Stimulated activated effector memory CD8-positive, alpha-beta T cell treated with anti-CD3 and anti-CD28 coated beads, Interleukin-12 subunit alpha, Interleukin-12 subunit beta, amount 100 ng/mL, for 72 hours (primary cell): ENCODE data around the gene LRRC17.
"Not testable (repeated sequence)": the region's sequence is repeated elsewhere in the genome, so short reads cannot be mapped to it uniquely, and the experiment has no call there.

Experiments used
- ATAC-seq: fragments of 150-1000 bp; cut with Tn5 transposase; 2 replicates; pipeline ENCODE4 v1.10.0; 2021
- DNase-seq, 2 donors: peaks; one replicate each; pipeline ENCODE4 v3.0.0; 2021 to 2022; ENCODE audit warnings: low spot score in 2 of 2
- H3K27ac Mint-ChIP-seq: one replicate; pipeline ENCODE4 v1.8.0; 2022; ENCODE audit warnings: mild to moderate bottlenecking, mixed read lengths
- H3K36me3 Mint-ChIP-seq: one replicate; pipeline ENCODE4 v1.8.0; 2022; ENCODE audit warnings: mild to moderate bottlenecking, mixed read lengths
- H3K4me1 Mint-ChIP-seq: one replicate; pipeline ENCODE4 v1.8.0; 2022; ENCODE audit warnings: mixed read lengths
- H3K4me3 Mint-ChIP-seq: one replicate; pipeline ENCODE4 v1.8.0; 2022; ENCODE audit warnings: mild to moderate bottlenecking, mixed read lengths
- H3K9me3 Mint-ChIP-seq: one replicate; pipeline ENCODE4 v1.8.0; 2022; ENCODE audit warnings: mixed read lengths

Gene LRRC17

GRCh38 chr7:102944241-102944640 is 31.4 kb downstream of the LRRC17 start:
- ATAC-seq = no peak
- Mint-ChIP-seq H3K9me3 (no peaks in the 10 kb centered on the region), H3K4me3 (no peak overlapping the region), H3K27ac (no peak overlapping the region), H3K4me1 (no peaks in the 10 kb centered on the region), H3K36me3 (no peaks in the 10 kb centered on the region)
- DNase-seq = no peak

- Mint-ChIP-seq H3K4me1 (no peaks in the 10 kb centered on the region), H3K9me3 (peaks cover 6% of the 10 kb centered on the region), H3K36me3 (no peaks in the 10 kb centered on the region), H3K4me3 (no peak overlapping the region), H3K27ac (no peak overlapping the region)
- DNase-seq (no peak), ATAC-seq (no peak)
These were observed 39.0 kb downstream of the LRRC17 start for GRCh38 chr7:102951839-102952238.

GRCh38 chr7:102953406-102953805 is 40.6 kb downstream of the LRRC17 start:
- Mint-ChIP-seq H3K4me3 (no peak overlapping the region), H3K4me1 (no peaks in the 10 kb centered on the region), H3K27ac (no peak overlapping the region), H3K9me3 (peaks cover 6% of the 10 kb centered on the region), H3K36me3 (no peaks in the 10 kb centered on the region)
- ATAC-seq (no peak), DNase-seq (no peak)

GRCh38 chr7:102954359-102954758 is 41.6 kb downstream of the LRRC17 start:
- ATAC-seq, DNase-seq, H3K4me3 Mint-ChIP-seq, H3K4me1 Mint-ChIP-seq, H3K27ac Mint-ChIP-seq, H3K36me3 Mint-ChIP-seq, H3K9me3 Mint-ChIP-seq: not testable (repeated sequence)

GRCh38 chr7:102958004-102958403 is 45.2 kb downstream of the LRRC17 start:
- not testable (repeated sequence) for H3K4me3 Mint-ChIP-seq, ATAC-seq, H3K4me1 Mint-ChIP-seq, H3K9me3 Mint-ChIP-seq, DNase-seq, H3K36me3 Mint-ChIP-seq, H3K27ac Mint-ChIP-seq

GRCh38 chr7:102961993-102962392 is 49.2 kb downstream of the LRRC17 start:
- not testable (repeated sequence) for ATAC-seq, DNase-seq, H3K36me3 Mint-ChIP-seq, H3K4me3 Mint-ChIP-seq, H3K9me3 Mint-ChIP-seq, H3K27ac Mint-ChIP-seq, H3K4me1 Mint-ChIP-seq

GRCh38 chr7:102966465-102966864 is 53.7 kb downstream of the LRRC17 start:
- H3K27ac Mint-ChIP-seq = no peak overlapping the region
- no peak overlapping the region for H3K4me3 Mint-ChIP-seq
- no peak for ATAC-seq
- DNase-seq = no peak
- no peaks in the 10 kb centered on the region for H3K4me1 Mint-ChIP-seq
- H3K9me3 Mint-ChIP-seq = no peaks in the 10 kb centered on the region
- no peaks in the 10 kb centered on the region for H3K36me3 Mint-ChIP-seq

- Mint-ChIP-seq H3K9me3 (no peaks in the 10 kb centered on the region), H3K4me3 (no peak overlapping the region), H3K4me1 (no peaks in the 10 kb centered on the region), H3K36me3 (no peaks in the 10 kb centered on the region), H3K27ac (no peak overlapping the region)
- no peak for ATAC-seq
- DNase-seq = no peak
These were observed 55.0 kb downstream of the LRRC17 start for GRCh38 chr7:102967798-102968197.

GRCh38 chr7:102973096-102973802 is 60.4 kb downstream of the LRRC17 start:
- H3K36me3 Mint-ChIP-seq = no peaks in the 10 kb centered on the region
- no peak overlapping the region for H3K4me3 Mint-ChIP-seq
- H3K4me1 Mint-ChIP-seq = no peaks in the 10 kb centered on the region
- H3K9me3 Mint-ChIP-seq = no peaks in the 10 kb centered on the region
- no peak for DNase-seq
- H3K27ac Mint-ChIP-seq = no peak overlapping the region
- ATAC-seq = no peak

GRCh38 chr7:102974366-102975236 is 61.8 kb downstream of the LRRC17 start:
- Mint-ChIP-seq H3K4me3 (no peak overlapping the region), H3K4me1 (no peaks in the 10 kb centered on the region), H3K9me3 (no peaks in the 10 kb centered on the region), H3K27ac (no peak overlapping the region), H3K36me3 (no peaks in the 10 kb centered on the region)
- ATAC-seq (peak; percentile 55), DNase-seq (no peak)

GRCh38 chr7:102975854-102976253 is 63.1 kb downstream of the LRRC17 start:
- Mint-ChIP-seq H3K4me1 (no peaks in the 10 kb centered on the region), H3K27ac (no peak overlapping the region), H3K36me3 (no peaks in the 10 kb centered on the region), H3K9me3 (no peaks in the 10 kb centered on the region), H3K4me3 (no peak overlapping the region)
- DNase-seq (no peak), ATAC-seq (no peak)

GRCh38 chr7:102976493-102976892 is 63.7 kb downstream of the LRRC17 start:
- Mint-ChIP-seq H3K27ac (no peak overlapping the region), H3K9me3 (no peaks in the 10 kb centered on the region), H3K4me3 (no peak overlapping the region), H3K4me1 (no peaks in the 10 kb centered on the region), H3K36me3 (no peaks in the 10 kb centered on the region)
- DNase-seq (no peak), ATAC-seq (no peak)

- not testable (repeated sequence) for H3K4me3 Mint-ChIP-seq, H3K36me3 Mint-ChIP-seq, H3K9me3 Mint-ChIP-seq, DNase-seq, H3K27ac Mint-ChIP-seq, ATAC-seq, H3K4me1 Mint-ChIP-seq
These were observed 64.8 kb downstream of the LRRC17 start for GRCh38 chr7:102977586-102977985.

GRCh38 chr7:102978284-102978683 is 65.5 kb downstream of the LRRC17 start:
- Mint-ChIP-seq H3K36me3 (no peaks in the 10 kb centered on the region), H3K9me3 (no peaks in the 10 kb centered on the region)
- no peak for DNase-seq

GRCh38 chr7:102979670-102980069 is 66.9 kb downstream of the LRRC17 start:
- H3K4me1 Mint-ChIP-seq = no peaks in the 10 kb centered on the region
- no peaks in the 10 kb centered on the region for H3K36me3 Mint-ChIP-seq
- DNase-seq (no peak), ATAC-seq (no peak)
- no peak overlapping the region for H3K27ac Mint-ChIP-seq
- no peaks in the 10 kb centered on the region for H3K9me3 Mint-ChIP-seq
- no peak overlapping the region for H3K4me3 Mint-ChIP-seq

More at GRCh38 chr7:102978284-102978683, 65.5 kb downstream of the LRRC17 start:
- ATAC-seq = no peak
- Mint-ChIP-seq H3K4me1 (no peaks in the 10 kb centered on the region), H3K27ac (no peak overlapping the region), H3K4me3 (no peak overlapping the region)

- no peaks in the 10 kb centered on the region for H3K9me3 Mint-ChIP-seq
- H3K27ac Mint-ChIP-seq = no peak overlapping the region
- DNase-seq (no peak), ATAC-seq (no peak)
- H3K4me1 Mint-ChIP-seq = no peaks in the 10 kb centered on the region
- H3K4me3 Mint-ChIP-seq = no peak overlapping the region
- no peaks in the 10 kb centered on the region for H3K36me3 Mint-ChIP-seq
These were observed 68.7 kb downstream of the LRRC17 start for GRCh38 chr7:102981451-102981850.
